Measurements from ENCODE around the gene IMMP2L.

DNA sequence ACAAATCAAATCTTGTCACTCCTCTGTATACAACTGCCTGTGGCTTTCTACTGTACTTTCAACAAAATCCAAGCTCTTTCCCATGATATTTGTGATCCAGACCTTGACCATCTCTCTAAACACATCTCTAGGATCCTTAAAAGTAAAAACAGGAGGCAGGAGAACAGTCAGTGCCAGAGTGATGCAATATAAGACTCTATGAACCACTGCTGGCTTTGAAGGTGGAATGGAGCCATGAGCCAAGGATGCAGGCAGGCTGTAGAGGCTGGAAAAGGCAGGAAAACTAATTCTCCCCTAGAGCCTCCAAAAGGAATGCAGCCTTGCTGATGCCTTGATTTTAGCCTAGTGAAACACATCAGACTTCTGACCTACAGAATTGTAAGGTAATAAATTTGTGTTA is 516.8 kb downstream of the IMMP2L start:
- no peak for TF ChIP-seq POLR2A (IDR thresholded peaks at IDR 0.05)
- no peak for TF ChIP-seq CTCF (IDR thresholded peaks at IDR 0.05)

Measured in uterus (tissue), 2 donors.